A549 (cell line): Measurements from ENCODE around the gene MAD1L1.
"Not testable (repeated sequence)": the region's sequence is repeated elsewhere in the genome, so short reads cannot be mapped to it uniquely, and the experiment has no call there.

Experiments used
- BHLHE40 ChIP-seq: IDR thresholded peaks from 2 replicates; pipeline ENCODE4 v1.6.1; 2012; ENCODE audit warnings: low read depth, low read length, inconsistent platforms
- CEBPB ChIP-seq, 2 experiments: fragments of >200 bp in 1 of 2; sonication (Bioruptor Twin) in 1 of 2; formaldehyde crosslinking in 1 of 2; IDR thresholded peaks; 2 replicates each; pipeline ENCODE4 v1.6.1; 2012 to 2016
- CHD2 ChIP-seq: fragments of 150-350 bp; IDR thresholded peaks from 2 replicates; pipeline ENCODE4 v1.6.1; 2014; ENCODE audit warnings: low read length; ENCODE audit not compliant: partially characterized antibody
- CTCF ChIP-seq: fragments of >200 bp; sonication (Bioruptor Twin); formaldehyde crosslinking; IDR thresholded peaks from 3 replicates; pipeline ENCODE4 v1.5.1; 2016
- EP300 ChIP-seq, 2 experiments: fragments of >200 bp; sonication (Bioruptor Twin); formaldehyde crosslinking; IDR thresholded peaks; 2 replicates in 1 of 2; 3 replicates in 1 of 2; pipeline ENCODE4 v1.6.1; 2016 to 2017
- MYC ChIP-seq: IDR thresholded peaks from 2 replicates; pipeline ENCODE4 v1.6.1; 2012; ENCODE audit warnings: mild to moderate bottlenecking, inconsistent platforms, low read length, improper control_type of control experiment, borderline replicate concordance
- NR3C1 ChIP-seq: fragments of >200 bp; sonication (Bioruptor Twin); formaldehyde crosslinking; IDR thresholded peaks from 3 replicates; pipeline ENCODE4 v1.6.1; 2017
- POLR2AphosphoS2 ChIP-seq: conservative IDR thresholded peaks from 2 replicates; pipeline ENCODE4 v1.6.1; 2012; ENCODE audit warnings: low read length, improper control_type of control experiment, inconsistent platforms
- RCOR1 ChIP-seq: fragments of 150-350 bp; IDR thresholded peaks from 2 replicates; pipeline ENCODE4 v1.6.1; 2014; ENCODE audit warnings: antibody characterized with exemption, low read length, low read depth

DNA sequence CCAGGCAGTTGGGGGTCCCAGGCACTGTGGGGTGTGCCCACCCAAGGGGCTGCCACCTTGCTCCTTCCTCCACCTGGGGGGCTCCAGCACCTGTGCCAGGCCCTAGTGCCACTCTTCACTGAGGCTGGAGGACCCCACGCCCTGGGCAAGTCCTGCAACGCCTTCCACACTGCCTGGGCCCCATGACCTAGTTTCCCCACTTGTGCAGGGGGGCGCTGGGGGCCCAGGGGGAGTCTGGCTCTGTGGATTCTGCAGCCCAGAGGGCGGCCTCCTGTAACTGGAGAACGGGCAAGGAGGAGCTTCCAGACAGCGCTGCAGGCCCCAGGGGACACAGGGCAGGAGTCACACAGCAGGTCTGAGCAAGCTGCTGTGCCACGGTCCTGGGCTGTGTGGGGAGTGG lies 416.3 kb downstream of the MAD1L1 start:
- TF ChIP-seq CTCF; CHD2; MYC; CEBPB (IDR thresholded peaks at IDR 0.05); BHLHE40; NR3C1; EP300 (IDR thresholded peaks at IDR 0.05); RCOR1; POLR2AphosphoS2: not testable (repeated sequence)
